GM15510 (cell line): Measurements from ENCODE around the gene BABAM2.

Experiments
- POLR2A ChIP-seq: IDR thresholded peaks from 3 replicates; pipeline ENCODE4 v1.6.1; 2011; ENCODE audit warnings: borderline replicate concordance; ENCODE audit not compliant: insufficient read length; ENCODE audit errors: extremely low read depth

The BABAM2 gene

DNA sequence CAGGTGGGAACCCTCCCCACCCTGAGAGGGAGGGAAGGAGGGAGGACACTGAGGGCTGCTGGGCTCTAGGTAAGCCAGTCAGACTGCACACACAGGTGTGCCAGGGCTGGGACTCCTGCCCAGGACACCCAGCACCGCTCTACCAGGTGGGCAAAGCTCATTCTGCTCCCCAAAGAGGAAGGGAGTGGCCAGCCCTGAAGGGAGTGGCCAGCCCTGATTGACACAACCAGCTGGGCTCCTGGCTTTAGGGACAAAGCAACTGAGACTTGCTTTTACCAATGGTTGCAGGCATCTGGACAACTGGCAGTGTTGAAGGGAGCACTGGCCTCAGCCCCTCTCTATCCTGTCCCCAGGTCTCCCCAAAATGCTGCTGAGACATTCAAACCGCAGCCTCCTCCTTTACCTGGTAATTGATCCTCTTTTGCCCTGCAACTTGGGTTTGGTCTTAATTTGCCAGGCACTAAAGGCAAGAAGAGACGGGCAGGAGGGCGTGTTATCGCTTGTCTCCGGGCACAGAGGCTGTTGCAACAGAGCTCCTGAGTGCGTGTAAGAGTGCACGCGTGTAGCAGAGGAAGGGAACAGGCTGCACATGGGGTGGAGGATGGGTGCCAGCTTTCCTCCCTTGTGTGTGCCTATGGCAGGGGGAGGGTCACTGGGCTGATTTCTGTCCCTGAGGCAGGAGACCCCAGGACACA is 487.6 kb downstream of the BABAM2 start:
- TF ChIP-seq POLR2A = no peak

DNA sequence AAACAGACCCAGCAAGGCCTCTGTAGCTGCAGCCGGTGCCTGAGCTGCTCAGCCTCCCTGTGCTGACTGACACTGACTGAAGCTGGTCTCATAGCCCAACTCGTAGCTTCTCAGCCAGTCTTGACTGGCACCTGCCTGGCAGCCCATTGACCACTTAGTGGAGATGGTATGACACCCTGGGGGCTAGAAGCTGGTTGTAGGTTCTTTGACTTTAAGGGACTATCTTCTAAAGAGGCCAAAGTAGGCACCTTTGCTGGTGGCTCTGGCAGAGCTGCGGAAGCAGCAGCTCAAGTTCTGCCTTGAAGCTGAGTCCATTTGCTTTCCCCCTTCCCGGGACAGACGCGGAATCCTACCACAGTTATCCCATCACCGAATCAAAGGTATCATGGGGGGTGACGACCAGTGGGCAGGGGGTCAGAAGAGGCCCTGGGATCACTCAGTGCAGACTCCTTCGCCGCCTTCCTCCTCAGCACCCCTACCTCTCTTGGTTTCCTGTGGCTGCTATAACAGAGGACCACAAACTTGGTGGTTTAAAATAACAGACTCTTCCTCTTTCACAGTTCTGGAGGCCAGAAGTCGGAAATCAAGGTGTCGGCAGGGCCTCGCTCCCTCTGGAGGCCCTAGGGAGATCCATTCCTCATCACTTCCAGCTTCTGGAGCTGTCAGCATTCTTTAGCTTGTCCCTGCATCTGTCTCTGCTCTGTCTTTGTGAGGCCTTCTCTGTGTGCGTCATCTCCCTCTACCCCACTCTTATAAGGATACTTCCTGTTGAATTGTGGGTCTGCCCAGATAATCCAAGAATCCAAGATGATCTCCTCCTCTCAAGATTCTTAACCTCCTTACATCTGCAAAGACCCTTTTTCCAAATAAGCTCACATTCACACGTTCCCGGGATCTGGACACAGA is 488.4 kb downstream of the BABAM2 start:
- TF ChIP-seq POLR2A = no peak

- TF ChIP-seq POLR2A = no peak
Observed at GRCh38 chr2:28380219-28380618, 489.7 kb downstream of the BABAM2 start.

GRCh38 chr2:28381225-28382180 is 491.0 kb downstream of the BABAM2 start:
- TF ChIP-seq POLR2A = no peak

GRCh38 chr2:28382755-28383154 is 492.2 kb downstream of the BABAM2 start:
- no peak for TF ChIP-seq POLR2A

- no peak for TF ChIP-seq POLR2A
Observed at GRCh38 chr2:28387082-28387960, 496.8 kb downstream of the BABAM2 start.
